Central memory CD8-positive, alpha-beta T cell (primary cell): ENCODE measurements around the gene SMC4.

Source experiments
- ATAC-seq: fragments of 150-1000 bp; cut with Tn5 transposase; replicated peaks from 2 replicates; pipeline ENCODE4 v1.10.0; 2022; ENCODE audit warnings: mild to moderate bottlenecking, moderate FRiP score, moderate number of reproducible peaks; ENCODE audit not compliant: poor library complexity, severe bottlenecking; ENCODE audit errors: extremely low read depth
- DNase-seq, 2 donors: peaks; one replicate each; pipeline ENCODE4 v3.0.0; 2021; ENCODE audit warnings: low spot score in 2 of 2
- H3K27ac Mint-ChIP-seq: one replicate; pipeline ENCODE4 v1.8.0; 2022; ENCODE audit warnings: low read depth, mild to moderate bottlenecking, moderate library complexity, mixed read lengths
- H3K27me3 Mint-ChIP-seq: one replicate; pipeline ENCODE4 v1.8.0; 2022; ENCODE audit warnings: mixed read lengths
- H3K36me3 Mint-ChIP-seq: one replicate; pipeline ENCODE4 v1.8.0; 2022; ENCODE audit warnings: mild to moderate bottlenecking, moderate library complexity, mixed read lengths; ENCODE audit not compliant: insufficient read depth
- H3K4me1 Mint-ChIP-seq: one replicate; pipeline ENCODE4 v1.8.0; 2022; ENCODE audit warnings: mixed read lengths
- H3K4me3 Mint-ChIP-seq: one replicate; pipeline ENCODE4 v1.8.0; 2022; ENCODE audit warnings: mild to moderate bottlenecking, moderate library complexity, mixed read lengths
- H3K9me3 Mint-ChIP-seq: one replicate; pipeline ENCODE4 v1.8.0; 2022; ENCODE audit warnings: mixed read lengths

The SMC4 gene

GRCh38 chr3:160454995-160455394 is 55.5 kb downstream of the SMC4 start:
- DNase-seq = no peak
- Mint-ChIP-seq H3K4me3 (no peak overlapping the region), H3K4me1 (peaks cover under 1% of the 10 kb centered on the region), H3K9me3 (no peaks in the 10 kb centered on the region), H3K27ac (no peak overlapping the region), H3K36me3 (peaks cover 2% of the 10 kb centered on the region), H3K27me3 (no peaks in the 10 kb centered on the region)
- no peak for ATAC-seq

GRCh38 chr3:160455846-160456245 is 56.4 kb downstream of the SMC4 start:
- no peak overlapping the region for H3K27ac Mint-ChIP-seq
- no peak overlapping the region for H3K4me3 Mint-ChIP-seq
- H3K36me3 Mint-ChIP-seq = no peaks in the 10 kb centered on the region
- ATAC-seq (no peak), DNase-seq (no peak)
- H3K9me3 Mint-ChIP-seq = no peaks in the 10 kb centered on the region
- H3K27me3 Mint-ChIP-seq = no peaks in the 10 kb centered on the region
- H3K4me1 Mint-ChIP-seq = no peaks in the 10 kb centered on the region

- no peak for ATAC-seq
- Mint-ChIP-seq H3K4me3 (no peak overlapping the region), H3K27me3 (peaks cover 22% of the 10 kb centered on the region), H3K4me1 (no peaks in the 10 kb centered on the region), H3K9me3 (no peaks in the 10 kb centered on the region), H3K36me3 (no peaks in the 10 kb centered on the region), H3K27ac (no peak overlapping the region)
- DNase-seq = no peak
These were observed 58.7 kb downstream of the SMC4 start for GRCh38 chr3:160458151-160458550.

GRCh38 chr3:160459450-160459970 is 60.1 kb downstream of the SMC4 start:
- Mint-ChIP-seq H3K4me3 (no peak overlapping the region), H3K4me1 (no peaks in the 10 kb centered on the region), H3K9me3 (no peaks in the 10 kb centered on the region), H3K36me3 (no peaks in the 10 kb centered on the region), H3K27ac (no peak overlapping the region), H3K27me3 (peaks cover 30% of the 10 kb centered on the region)
- ATAC-seq (no peak), DNase-seq (no peak)

- no peak for ATAC-seq
- Mint-ChIP-seq H3K9me3 (no peaks in the 10 kb centered on the region), H3K27ac (no peak overlapping the region), H3K36me3 (no peaks in the 10 kb centered on the region), H3K4me3 (no peak overlapping the region), H3K27me3 (peaks cover 30% of the 10 kb centered on the region), H3K4me1 (no peaks in the 10 kb centered on the region)
- no peak for DNase-seq
These were observed 60.6 kb downstream of the SMC4 start for GRCh38 chr3:160460033-160460432.

GRCh38 chr3:160464321-160464720 is 64.9 kb downstream of the SMC4 start:
- H3K36me3 Mint-ChIP-seq = no peaks in the 10 kb centered on the region
- peaks cover 52% of the 10 kb centered on the region for H3K27me3 Mint-ChIP-seq
- H3K4me3 Mint-ChIP-seq = no peak overlapping the region
- ATAC-seq (no peak), DNase-seq (no peak)
- H3K27ac Mint-ChIP-seq = no peak overlapping the region
- no peaks in the 10 kb centered on the region for H3K9me3 Mint-ChIP-seq
- H3K4me1 Mint-ChIP-seq = no peaks in the 10 kb centered on the region

- ATAC-seq = no peak
- DNase-seq = no peak
- no peaks in the 10 kb centered on the region for H3K4me1 Mint-ChIP-seq
- H3K27ac Mint-ChIP-seq = no peak overlapping the region
- no peaks in the 10 kb centered on the region for H3K9me3 Mint-ChIP-seq
- peaks cover 59% of the 10 kb centered on the region for H3K27me3 Mint-ChIP-seq
- no peak overlapping the region for H3K4me3 Mint-ChIP-seq
- H3K36me3 Mint-ChIP-seq = no peaks in the 10 kb centered on the region
These were observed 65.5 kb downstream of the SMC4 start for GRCh38 chr3:160464971-160465370.

- ATAC-seq (no peak), DNase-seq (no peak)
- no peak overlapping the region for H3K4me3 Mint-ChIP-seq
- no peaks in the 10 kb centered on the region for H3K36me3 Mint-ChIP-seq
- peaks cover 30% of the 10 kb centered on the region for H3K27me3 Mint-ChIP-seq
- H3K4me1 Mint-ChIP-seq = no peaks in the 10 kb centered on the region
- no peaks in the 10 kb centered on the region for H3K9me3 Mint-ChIP-seq
- no peak overlapping the region for H3K27ac Mint-ChIP-seq
These were observed 70.7 kb downstream of the SMC4 start for GRCh38 chr3:160470181-160470580.

GRCh38 chr3:160471892-160472291 is 72.4 kb downstream of the SMC4 start:
- no peak overlapping the region for H3K27ac Mint-ChIP-seq
- peaks cover 24% of the 10 kb centered on the region for H3K27me3 Mint-ChIP-seq
- no peaks in the 10 kb centered on the region for H3K4me1 Mint-ChIP-seq
- DNase-seq (no peak), ATAC-seq (no peak)
- no peaks in the 10 kb centered on the region for H3K36me3 Mint-ChIP-seq
- no peaks in the 10 kb centered on the region for H3K9me3 Mint-ChIP-seq
- H3K4me3 Mint-ChIP-seq = no peak overlapping the region

GRCh38 chr3:160472344-160472743 is 72.9 kb downstream of the SMC4 start:
- no peaks in the 10 kb centered on the region for H3K9me3 Mint-ChIP-seq
- no peak for ATAC-seq
- H3K27me3 Mint-ChIP-seq = peaks cover 20% of the 10 kb centered on the region
- no peak for DNase-seq
- no peaks in the 10 kb centered on the region for H3K36me3 Mint-ChIP-seq
- no peak overlapping the region for H3K27ac Mint-ChIP-seq
- H3K4me3 Mint-ChIP-seq = no peak overlapping the region
- H3K4me1 Mint-ChIP-seq = no peaks in the 10 kb centered on the region

- H3K4me3 Mint-ChIP-seq = no peak overlapping the region
- no peaks in the 10 kb centered on the region for H3K36me3 Mint-ChIP-seq
- no peak for DNase-seq
- H3K4me1 Mint-ChIP-seq = no peaks in the 10 kb centered on the region
- no peak for ATAC-seq
- H3K27ac Mint-ChIP-seq = no peak overlapping the region
- no peaks in the 10 kb centered on the region for H3K9me3 Mint-ChIP-seq
- H3K27me3 Mint-ChIP-seq = peaks cover 16% of the 10 kb centered on the region
These were observed 73.8 kb downstream of the SMC4 start for GRCh38 chr3:160473221-160473620.

GRCh38 chr3:160473978-160474377 is 74.5 kb downstream of the SMC4 start:
- Mint-ChIP-seq H3K4me1 (no peaks in the 10 kb centered on the region), H3K4me3 (no peak overlapping the region), H3K27me3 (peaks cover 11% of the 10 kb centered on the region), H3K27ac (no peak overlapping the region), H3K36me3 (no peaks in the 10 kb centered on the region), H3K9me3 (no peaks in the 10 kb centered on the region)
- DNase-seq = no peak
- ATAC-seq = no peak

- Mint-ChIP-seq H3K4me3 (no peak overlapping the region), H3K27ac (no peak overlapping the region), H3K36me3 (peaks cover under 1% of the 10 kb centered on the region), H3K27me3 (peaks cover 6% of the 10 kb centered on the region), H3K9me3 (no peaks in the 10 kb centered on the region), H3K4me1 (no peaks in the 10 kb centered on the region)
- ATAC-seq (no peak), DNase-seq (no peak)
These were observed 75.0 kb downstream of the SMC4 start for GRCh38 chr3:160474416-160474838.

GRCh38 chr3:160475153-160475552 is 75.7 kb downstream of the SMC4 start:
- ATAC-seq (no peak), DNase-seq (no peak)
- Mint-ChIP-seq H3K36me3 (peaks cover 2% of the 10 kb centered on the region), H3K27me3 (no peaks in the 10 kb centered on the region), H3K4me1 (no peaks in the 10 kb centered on the region), H3K4me3 (no peak overlapping the region), H3K9me3 (no peaks in the 10 kb centered on the region), H3K27ac (no peak overlapping the region)
